CD4-positive, alpha-beta memory T cell (primary cell): ENCODE results near the gene MAB21L3. TPM values are rescaled to one million over a fixed set of nuclear protein-coding genes. Genes with fewer than 3 reads are reported as not detected.

Source experiments
- CTCF ChIA-PET: fragments of 350-600 bp; sonication (Branson Sonifier 250); formaldehyde crosslinking; loops from one replicate; lab custom pipeline; 2021; ENCODE audit warnings: inconsistent platforms; ENCODE audit not compliant: partially characterized antibody; lab: Charles Lee
- POLR2A ChIA-PET: fragments of 350-600 bp; sonication (Branson Sonifier 250); formaldehyde crosslinking; loops from one replicate; lab custom pipeline; 2021; ENCODE audit not compliant: partially characterized antibody; lab: Charles Lee
- DNase-seq, 5 donors: peaks; one replicate each; pipeline versions ENCODE4 v3.0.0 to v3.0.0-alpha.2; 2020 to 2022; ENCODE audit warnings: mixed read lengths in 1 of 5
- H3K27ac ChIP-seq: one replicate; pipeline ENCODE4 v1.7.0; 2013; ENCODE audit warnings: low read depth, low read length
- H3K27me3 ChIP-seq: 2 replicates; pipeline ENCODE4 v1.7.0; 2013; ENCODE audit warnings: mild to moderate bottlenecking, low read length, moderate library complexity; ENCODE audit not compliant: insufficient read depth
- H3K36me3 ChIP-seq: 2 replicates; pipeline ENCODE4 v1.7.0; 2013; ENCODE audit warnings: mild to moderate bottlenecking, low read length, moderate library complexity; ENCODE audit not compliant: insufficient read depth
- H3K4me1 ChIP-seq: 2 replicates; pipeline ENCODE4 v1.7.0; 2013; ENCODE audit warnings: mild to moderate bottlenecking, low read length, moderate library complexity; ENCODE audit not compliant: insufficient read depth
- H3K4me3 ChIP-seq, 2 donors: one replicate each; pipeline ENCODE4 v1.7.0; 2013; ENCODE audit warnings: low read length in 2 of 2, mild to moderate bottlenecking in 1 of 2
- H3K9me3 ChIP-seq, 2 donors: one replicate each; pipeline ENCODE4 v1.7.0; 2013; ENCODE audit warnings: low read length in 2 of 2, control low read depth in 1 of 2; ENCODE audit not compliant: control insufficient read depth in 1 of 2
- H3K27ac Mint-ChIP-seq, 7 donors: one replicate each; pipeline ENCODE4 v1.8.0; 2020 to 2021; ENCODE audit warnings: mixed read lengths in 7 of 7, mild to moderate bottlenecking in 6 of 7, inconsistent platforms in 3 of 7, moderate library complexity in 3 of 7
- H3K27me3 Mint-ChIP-seq, 2 donors: one replicate each; pipeline ENCODE4 v1.8.0; 2020 to 2021; ENCODE audit warnings: mixed read lengths in 2 of 2
- H3K36me3 Mint-ChIP-seq, 2 donors: one replicate each; pipeline ENCODE4 v1.8.0; 2020 to 2021; ENCODE audit warnings: mixed read lengths in 2 of 2, inconsistent platforms in 1 of 2, mild to moderate bottlenecking in 1 of 2
- H3K4me1 Mint-ChIP-seq, 4 donors: one replicate each; pipeline ENCODE4 v1.8.0; 2020 to 2021; ENCODE audit warnings: mixed read lengths in 4 of 4, mild to moderate bottlenecking in 1 of 4
- H3K4me3 Mint-ChIP-seq, 8 donors: one replicate each; pipeline ENCODE4 v1.8.0; 2020 to 2021; ENCODE audit warnings: mixed read lengths in 8 of 8, mild to moderate bottlenecking in 7 of 8, moderate library complexity in 6 of 8, inconsistent platforms in 3 of 8
- H3K9me3 Mint-ChIP-seq, 8 donors: one replicate each; pipeline ENCODE4 v1.8.0; 2020 to 2021; ENCODE audit warnings: mixed read lengths in 8 of 8, mild to moderate bottlenecking in 5 of 8, inconsistent platforms in 3 of 8, moderate library complexity in 1 of 8
- intact Hi-C: fragments of 100-400 bp; cut with micrococcal nuclease; formaldehyde crosslinking; loops from one replicate; pipeline ENCODE4 v1.15.1; 2023
- polyA plus RNA-seq, 2 donors: library from polyadenylated mRNA; unstranded; fragments of 300-500 nt; fragmentation: Illumina TruSeq; gene quantifications; one replicate each; pipeline ENCODE4 v1.2.3, GENCODE V29; 2021
- total RNA-seq, 2 experiments: library from RNA; stranded (reverse); gene quantifications; one replicate each; pipeline ENCODE4 v1.2.3, GENCODE V29; 2021

MAB21L3 gene
- total and polyA plus RNA-seq, 4 experiments from 2014 or later: not detected

GRCh38 chr1:116096013-116096618, 15.1 kb upstream of the MAB21L3 start:
- ChIA-PET CTCF (no interaction called here), POLR2A (no interaction called here)
- peaks cover 0 to 3% of the 10 kb centered on the region in 2 donors for H3K36me3 Mint-ChIP-seq
- H3K4me1 ChIP-seq: no peaks in the 10 kb centered on the region
- peaks cover 0 to 52% (median 29%) of the 10 kb centered on the region in 8 donors for H3K9me3 Mint-ChIP-seq
- H3K27ac Mint-ChIP-seq: no peak overlapping the region
- no peaks in the 10 kb centered on the region for H3K27me3 ChIP-seq
- H3K27ac ChIP-seq: no peak overlapping the region
- no peaks in the 10 kb centered on the region for H3K9me3 ChIP-seq
- H3K4me3 ChIP-seq: no peak overlapping the region
- no peak overlapping the region for H3K4me3 Mint-ChIP-seq
- intact Hi-C loops: no loop called here
- H3K27me3 Mint-ChIP-seq: peaks cover 13 to 14% of the 10 kb centered on the region in 2 donors
- H3K4me1 Mint-ChIP-seq: no peaks in the 10 kb centered on the region
- no peaks in the 10 kb centered on the region for H3K36me3 ChIP-seq
- no peak for DNase-seq

DNA sequence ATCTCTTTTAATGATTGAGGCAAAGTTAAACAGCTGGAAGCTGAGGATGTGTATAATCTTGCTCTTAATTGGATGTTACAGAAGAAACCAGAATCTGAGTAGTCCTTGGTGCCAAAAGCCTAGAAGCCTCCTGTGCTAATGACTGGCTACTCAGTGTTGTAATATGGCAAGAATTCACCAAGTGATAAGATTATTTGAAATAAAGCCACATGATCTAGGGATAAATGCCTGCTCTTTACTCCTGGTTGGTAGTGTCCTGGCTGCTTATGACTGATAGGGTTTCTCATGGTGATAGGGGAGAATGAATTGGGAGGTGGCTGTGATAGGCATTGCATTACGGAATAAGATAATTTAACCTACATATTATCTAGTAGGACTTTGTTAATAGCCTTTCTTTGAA, 13.6 kb upstream of the MAB21L3 start:
- POLR2A ChIA-PET: no interaction called here
- Mint-ChIP-seq H3K9me3 (peaks cover 0 to 37% (median 20%) of the 10 kb centered on the region in 8 donors), H3K27me3 (peaks cover 8 to 13% of the 10 kb centered on the region in 2 donors), H3K36me3 (peaks cover 0 to 3% of the 10 kb centered on the region in 2 donors), H3K4me1 (no peaks in the 10 kb centered on the region), H3K4me3 (no peak overlapping the region), H3K27ac (no peak overlapping the region)
- H3K4me1 ChIP-seq: no peaks in the 10 kb centered on the region
- CTCF ChIA-PET: no interaction called here
- no peaks in the 10 kb centered on the region for H3K9me3 ChIP-seq
- no peak overlapping the region for H3K4me3 ChIP-seq
- intact Hi-C loops: no loop called here
- no peaks in the 10 kb centered on the region for H3K27me3 ChIP-seq
- no peak overlapping the region for H3K27ac ChIP-seq
- no peak for DNase-seq
- H3K36me3 ChIP-seq: no peaks in the 10 kb centered on the region

GRCh38 chr1:116099379-116099778, 11.8 kb upstream of the MAB21L3 start:
- no peaks in the 10 kb centered on the region for H3K4me1 ChIP-seq
- no peak overlapping the region for H3K27ac ChIP-seq
- CTCF ChIA-PET: no interaction called here
- Mint-ChIP-seq H3K4me1 (no peaks in the 10 kb centered on the region), H3K4me3 (no peak overlapping the region), H3K27ac (no peak overlapping the region), H3K27me3 (peaks cover 8% of the 10 kb centered on the region in 2 donors), H3K36me3 (peaks cover 0 to 3% of the 10 kb centered on the region in 2 donors), H3K9me3 (peaks cover 0 to 24% (median 17%) of the 10 kb centered on the region in 8 donors)
- no peak for DNase-seq
- H3K27me3 ChIP-seq: no peaks in the 10 kb centered on the region
- POLR2A ChIA-PET: no interaction called here
- H3K9me3 ChIP-seq: no peaks in the 10 kb centered on the region
- intact Hi-C loops: no loop called here
- no peak overlapping the region for H3K4me3 ChIP-seq
- no peaks in the 10 kb centered on the region for H3K36me3 ChIP-seq

GRCh38 chr1:116099919-116100318, 11.3 kb upstream of the MAB21L3 start:
- ChIA-PET CTCF (no interaction called here), POLR2A (no interaction called here)
- no peak overlapping the region for H3K27ac Mint-ChIP-seq
- H3K27ac ChIP-seq: no peak overlapping the region
- peaks cover 0 to 20% (median 14%) of the 10 kb centered on the region in 8 donors for H3K9me3 Mint-ChIP-seq
- H3K9me3 ChIP-seq: no peaks in the 10 kb centered on the region
- H3K4me1 Mint-ChIP-seq: no peaks in the 10 kb centered on the region
- no peaks in the 10 kb centered on the region for H3K4me1 ChIP-seq
- H3K36me3 Mint-ChIP-seq: peaks cover 0 to 3% of the 10 kb centered on the region in 2 donors
- no peak overlapping the region for H3K4me3 ChIP-seq
- no peak for DNase-seq
- H3K4me3 Mint-ChIP-seq: no peak overlapping the region
- intact Hi-C loops: no loop called here
- no peaks in the 10 kb centered on the region for H3K36me3 ChIP-seq
- H3K27me3 Mint-ChIP-seq: peaks cover 7 to 8% of the 10 kb centered on the region in 2 donors
- H3K27me3 ChIP-seq: no peaks in the 10 kb centered on the region

DNA sequence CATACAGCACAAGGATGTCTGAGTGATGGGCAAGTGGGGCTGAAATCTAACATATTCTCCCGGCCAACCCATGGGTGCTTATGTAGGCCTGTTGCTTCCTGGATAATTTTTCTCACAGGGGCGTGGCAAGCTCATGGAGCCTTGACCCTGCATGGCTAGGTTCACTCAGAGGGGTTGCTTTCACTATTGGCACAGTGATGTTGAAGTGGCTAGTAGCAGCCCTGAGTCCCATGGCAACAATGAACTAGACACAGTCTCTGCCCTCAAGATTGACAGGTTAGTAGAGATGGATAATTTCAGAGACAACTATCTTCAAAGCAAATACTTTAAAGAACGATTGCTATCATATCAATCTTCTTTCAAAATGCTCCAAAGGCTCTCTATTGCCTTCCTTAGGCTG, 6.5 kb upstream of the MAB21L3 start:
- Histone ChIP-seq H3K4me1 (no peaks in the 10 kb centered on the region), H3K27ac (no peak overlapping the region), H3K27me3 (no peaks in the 10 kb centered on the region), H3K36me3 (no peaks in the 10 kb centered on the region), H3K4me3 (no peak overlapping the region), H3K9me3 (no peaks in the 10 kb centered on the region)
- H3K27ac Mint-ChIP-seq: no peak overlapping the region
- H3K27me3 Mint-ChIP-seq: peaks cover 0 to 7% of the 10 kb centered on the region in 2 donors
- intact Hi-C loops: no loop called here
- no peaks in the 10 kb centered on the region for H3K36me3 Mint-ChIP-seq
- ChIA-PET CTCF (no interaction called here), POLR2A (no interaction called here)
- peaks cover 0 to 2% (median 0%) of the 10 kb centered on the region in 8 donors for H3K9me3 Mint-ChIP-seq
- no peaks in the 10 kb centered on the region for H3K4me1 Mint-ChIP-seq
- no peak overlapping the region for H3K4me3 Mint-ChIP-seq
- DNase-seq: no peak

DNA sequence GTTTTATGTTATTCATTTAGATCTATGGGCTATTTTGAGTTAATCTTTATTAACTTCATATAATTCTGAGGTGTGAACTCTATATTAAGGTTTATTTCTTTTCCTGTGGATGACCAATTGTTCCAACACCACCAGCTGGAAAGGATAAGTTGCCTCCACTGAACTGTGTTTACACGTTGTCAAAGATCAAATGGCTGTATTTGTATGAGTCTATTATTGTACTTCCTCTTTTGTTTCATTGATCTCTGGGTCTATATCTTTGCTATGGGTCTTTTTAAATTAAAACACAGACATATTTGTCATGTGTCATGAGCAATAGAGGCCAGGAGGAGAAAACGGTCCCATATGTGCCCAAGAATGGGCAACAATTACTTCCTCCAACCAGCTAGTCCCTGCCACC, 5.2 kb upstream of the MAB21L3 start:
- intact Hi-C loops: no loop called here
- POLR2A ChIA-PET: no interaction called here
- no peaks in the 10 kb centered on the region for H3K4me1 Mint-ChIP-seq
- DNase-seq: no peak
- H3K27ac Mint-ChIP-seq: no peak overlapping the region
- H3K36me3 Mint-ChIP-seq: no peaks in the 10 kb centered on the region
- H3K4me3 Mint-ChIP-seq: no peak overlapping the region
- Histone ChIP-seq H3K27me3 (no peaks in the 10 kb centered on the region), H3K4me3 (no peak overlapping the region), H3K9me3 (no peaks in the 10 kb centered on the region), H3K36me3 (no peaks in the 10 kb centered on the region), H3K4me1 (no peaks in the 10 kb centered on the region), H3K27ac (no peak overlapping the region)
- peaks cover 0 to 2% (median 0%) of the 10 kb centered on the region in 8 donors for H3K9me3 Mint-ChIP-seq
- CTCF ChIA-PET: no interaction called here
- peaks cover 5 to 14% of the 10 kb centered on the region in 2 donors for H3K27me3 Mint-ChIP-seq

DNA sequence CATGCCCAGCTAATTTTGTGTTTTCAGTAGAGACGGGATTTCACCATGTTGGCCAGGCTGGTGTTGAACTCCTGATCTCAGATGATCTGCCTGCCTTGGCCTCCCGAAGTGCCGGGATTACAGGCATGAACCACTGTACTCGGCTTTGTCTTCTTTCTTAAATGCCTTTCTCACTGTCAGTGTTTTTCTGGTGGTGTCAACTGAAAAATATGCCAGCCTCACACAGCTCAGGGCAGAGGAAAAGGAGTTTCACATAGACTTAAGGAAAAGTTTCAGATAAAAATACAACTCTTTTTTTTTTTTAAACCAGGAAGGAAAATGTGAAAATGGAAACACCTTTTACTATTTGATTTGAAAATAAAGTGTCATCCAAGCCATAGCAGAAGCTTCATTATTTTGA, 4.6 kb upstream of the MAB21L3 start:
- POLR2A ChIA-PET: no interaction called here
- CTCF ChIA-PET: interaction anchor here (0.7 kb wide), 1 partner anchor 811 kb away, joined by 3 read pairs; no protein-coding TSS in a partner anchor
- intact Hi-C loops: no loop called here

More for the DNA sequence above, 4.6 kb upstream of the MAB21L3 start:
- Histone ChIP-seq H3K27me3 (no peaks in the 10 kb centered on the region), H3K4me1 (no peaks in the 10 kb centered on the region), H3K4me3 (no peak overlapping the region), H3K27ac (no peak overlapping the region), H3K9me3 (no peaks in the 10 kb centered on the region), H3K36me3 (no peaks in the 10 kb centered on the region)
- no peak for DNase-seq
- Mint-ChIP-seq H3K4me1 (no peaks in the 10 kb centered on the region), H3K9me3 (peaks cover 0 to 2% (median 0%) of the 10 kb centered on the region in 8 donors), H3K27ac (no peak overlapping the region), H3K36me3 (no peaks in the 10 kb centered on the region), H3K27me3 (peaks cover 7 to 16% of the 10 kb centered on the region in 2 donors), H3K4me3 (no peak overlapping the region)
